Activated CD8-positive, alpha-beta memory T cell treated with anti-CD3 and anti-CD28 coated beads, Interleukin-2, amount 50 U/mL, for 4 hours (primary cell): ENCODE results near the gene ZDHHC14.
A peak's percentile ranks its signal among the peaks of the same experiment; 100 is the strongest.

Experiments
- DNase-seq: peaks from one replicate; pipeline ENCODE4 v3.0.0-alpha.2; 2020

Gene ZDHHC14

GRCh38 chr6:157632821-157633220 lies 251.8 kb downstream of the ZDHHC14 start:
- DNase-seq: no peak

DNA sequence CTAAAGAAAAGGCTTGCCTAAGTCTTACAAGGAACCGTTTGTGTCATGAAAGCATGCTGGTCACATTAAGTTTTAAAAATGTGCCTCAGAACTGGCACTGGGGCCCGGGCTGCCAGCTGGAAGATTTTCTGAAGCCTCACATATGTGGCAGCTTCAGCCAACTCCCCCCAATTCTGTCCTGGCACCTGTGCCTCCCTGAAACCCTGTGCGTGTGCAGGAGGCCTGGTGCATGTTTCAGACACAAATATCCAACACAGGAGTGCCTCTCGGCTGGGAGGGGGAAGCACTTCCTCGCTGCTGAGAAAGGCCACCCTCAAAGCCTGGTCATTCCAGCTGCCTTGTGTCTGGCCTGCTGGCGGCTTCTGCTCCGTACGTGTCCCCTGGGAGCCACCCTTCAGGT lies 253.6 kb downstream of the ZDHHC14 start:
- no peak for DNase-seq

DNA sequence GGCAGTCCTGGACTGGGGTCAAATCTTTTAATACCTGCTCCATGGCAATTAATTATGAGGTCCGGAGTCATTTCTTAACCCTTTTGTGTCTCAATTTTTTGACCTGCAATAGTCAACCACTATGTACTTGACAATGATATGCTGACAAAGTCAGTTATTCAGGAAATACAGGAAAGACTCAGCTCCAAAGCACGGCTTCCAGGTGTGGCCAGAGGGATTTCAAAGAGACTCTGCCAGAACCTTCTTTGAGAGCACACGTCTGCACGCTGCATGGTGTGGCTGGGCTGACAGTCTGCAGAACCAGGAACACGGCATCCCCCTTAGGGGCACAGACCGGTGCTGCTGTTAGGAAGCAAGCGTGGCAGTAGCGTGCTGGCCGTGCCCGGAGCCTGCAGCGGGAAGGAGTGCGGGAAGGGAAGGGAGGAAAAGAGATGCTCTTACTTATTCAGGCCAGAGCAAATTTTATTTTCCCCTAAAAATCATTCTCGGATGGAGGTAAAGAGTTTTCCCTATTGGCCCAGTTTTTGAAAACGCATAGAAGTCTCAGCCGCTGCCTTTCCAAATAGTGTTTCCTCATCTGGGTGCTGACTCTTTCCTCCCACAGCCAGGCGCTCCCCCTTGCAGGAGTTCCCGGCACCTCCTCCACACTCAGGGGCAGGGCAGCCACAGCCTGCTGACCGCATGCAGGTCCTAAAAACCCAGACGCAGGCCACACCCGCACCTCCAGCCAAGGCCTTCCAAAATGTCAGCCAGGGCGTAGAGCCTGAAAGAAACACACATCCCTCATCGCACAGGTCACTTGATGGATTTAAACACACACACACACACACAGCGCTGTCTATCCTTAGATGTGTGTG lies 254.6 kb downstream of the ZDHHC14 start:
- no peak for DNase-seq

- no peak for DNase-seq
Measured at GRCh38 chr6:157637516-157637915, 256.5 kb downstream of the ZDHHC14 start.

GRCh38 chr6:157637941-157638662 lies 257.1 kb downstream of the ZDHHC14 start:
- no peak for DNase-seq

DNA sequence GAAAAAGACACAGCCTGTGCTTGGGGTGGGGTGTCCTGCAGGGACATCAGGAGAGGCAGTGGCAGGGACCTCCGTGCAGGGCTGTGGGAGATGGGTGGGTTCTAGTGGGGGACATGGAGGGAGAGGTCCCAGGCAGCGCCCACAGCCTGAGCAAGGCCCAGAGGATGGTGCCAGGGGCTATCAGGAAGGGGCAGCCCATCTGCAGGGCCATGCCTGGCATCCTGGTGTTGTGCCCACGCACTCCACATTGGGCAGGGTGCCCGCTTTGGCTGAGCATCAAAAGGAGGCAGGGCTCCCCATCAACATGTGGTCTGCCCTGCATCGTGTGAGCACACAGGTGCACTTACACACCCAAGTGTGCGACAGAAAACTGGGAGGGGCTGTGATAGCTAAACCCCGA lies 257.8 kb downstream of the ZDHHC14 start:
- DNase-seq: no peak

DNA sequence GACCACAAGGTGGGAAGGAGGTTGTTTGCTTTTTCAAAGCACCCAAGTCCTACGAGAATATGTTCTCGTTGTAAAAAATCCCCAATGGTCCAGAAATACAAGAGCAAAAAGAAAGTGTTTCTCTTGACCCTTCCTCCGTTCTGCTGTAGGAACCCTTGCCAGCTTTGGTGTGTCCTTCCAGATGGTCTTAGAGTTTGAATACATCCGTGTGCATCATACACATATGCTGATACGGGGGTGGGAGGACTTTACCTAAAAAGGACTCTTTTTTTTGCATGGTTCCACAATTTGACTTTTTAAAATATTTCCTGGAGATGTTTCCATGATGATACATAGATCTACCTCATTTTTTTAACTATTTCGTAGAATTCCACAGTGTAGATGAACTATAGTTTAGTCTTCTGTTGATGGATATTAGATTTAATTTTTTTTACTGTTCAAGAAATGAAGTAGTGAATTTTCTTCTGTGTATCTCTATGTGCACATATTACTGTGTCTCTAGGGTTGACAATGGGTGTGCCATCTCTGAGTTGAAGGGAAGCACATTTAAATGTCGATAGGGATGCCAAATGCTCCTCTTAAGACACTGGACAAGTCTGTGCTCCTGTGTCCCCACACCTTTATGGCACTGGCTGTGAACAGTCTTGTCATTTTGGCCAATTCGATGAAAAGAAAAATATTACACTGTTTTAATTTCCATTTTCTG lies 259.9 kb downstream of the ZDHHC14 start:
- DNase-seq: no peak

DNA sequence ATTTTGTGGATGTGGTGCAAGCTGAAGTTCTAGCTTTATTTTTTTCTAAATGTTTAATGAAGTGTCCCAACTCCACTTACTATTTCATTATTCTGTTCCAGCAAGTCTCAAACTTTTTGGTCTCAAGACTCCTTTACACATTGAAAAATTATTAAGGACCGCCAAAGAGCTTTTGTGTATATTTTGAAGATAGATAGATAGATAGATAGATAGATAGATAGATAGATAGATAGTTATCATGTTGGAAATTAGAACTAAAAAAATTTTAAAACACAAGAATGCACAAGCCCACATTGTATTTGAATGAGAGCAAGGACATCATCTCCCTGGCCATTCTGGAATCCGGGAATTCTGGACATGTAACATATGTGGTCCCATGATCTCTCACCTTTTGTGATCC lies 260.8 kb downstream of the ZDHHC14 start:
- no peak for DNase-seq

DNA sequence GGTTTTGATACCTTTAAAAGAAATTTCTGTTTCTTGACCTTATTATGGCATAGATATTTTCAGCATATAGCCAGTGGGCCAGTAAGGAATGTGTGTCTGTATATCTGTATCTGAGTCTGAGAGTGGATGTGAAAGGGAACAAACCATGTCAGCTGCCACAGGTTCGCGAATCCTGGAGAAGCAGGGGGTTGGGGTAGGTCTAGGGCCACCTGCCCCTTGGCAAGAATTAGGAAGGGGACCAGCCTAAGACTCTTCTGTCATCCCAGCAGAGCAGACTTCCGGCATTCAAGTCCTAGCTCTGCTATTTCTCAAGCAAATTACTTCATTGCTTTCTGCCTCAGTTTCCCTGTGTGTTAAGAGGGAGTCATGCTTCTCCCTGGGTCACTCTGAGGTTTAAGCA lies 261.7 kb downstream of the ZDHHC14 start:
- DNase-seq: no peak

DNA sequence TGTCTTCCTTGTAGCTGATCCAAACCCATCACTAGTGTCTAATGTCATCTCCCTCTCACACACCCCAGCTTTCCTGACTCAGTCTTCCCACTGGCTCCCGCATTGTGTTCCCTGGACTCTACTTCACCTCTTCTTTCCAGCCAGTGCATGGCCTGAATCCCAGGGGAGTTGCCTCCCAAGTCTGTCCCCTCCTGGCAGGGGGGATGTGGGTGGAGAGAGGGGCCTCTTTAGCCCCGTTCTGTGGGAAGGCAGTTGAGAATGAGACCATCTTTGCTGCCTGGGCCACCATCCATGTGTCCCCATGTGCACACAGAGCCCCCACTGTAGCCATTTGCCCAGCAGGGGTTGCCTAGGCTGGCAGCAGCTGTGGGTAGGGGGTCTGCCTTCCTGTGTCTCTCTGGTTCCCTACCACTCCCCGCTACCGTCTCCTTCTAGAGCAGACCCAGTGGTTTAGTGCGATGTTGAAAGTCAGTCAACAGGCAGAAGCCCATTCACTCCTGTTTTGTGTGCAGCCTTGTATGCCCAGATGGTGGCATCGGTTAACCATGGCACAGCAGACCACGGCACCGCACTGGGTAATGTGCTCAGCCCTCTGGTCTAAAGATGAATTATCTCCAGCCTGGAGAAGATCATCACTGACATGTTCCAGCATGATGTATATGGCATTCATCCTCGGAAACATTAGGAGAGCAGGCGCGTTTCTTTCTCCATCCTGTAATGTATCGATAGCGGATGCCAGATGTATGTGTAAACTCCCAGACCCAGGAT lies 263.2 kb downstream of the ZDHHC14 start:
- DNase-seq: peak; percentile 49

GRCh38 chr6:157645201-157645795 lies 264.3 kb downstream of the ZDHHC14 start:
- no peak for DNase-seq

DNA sequence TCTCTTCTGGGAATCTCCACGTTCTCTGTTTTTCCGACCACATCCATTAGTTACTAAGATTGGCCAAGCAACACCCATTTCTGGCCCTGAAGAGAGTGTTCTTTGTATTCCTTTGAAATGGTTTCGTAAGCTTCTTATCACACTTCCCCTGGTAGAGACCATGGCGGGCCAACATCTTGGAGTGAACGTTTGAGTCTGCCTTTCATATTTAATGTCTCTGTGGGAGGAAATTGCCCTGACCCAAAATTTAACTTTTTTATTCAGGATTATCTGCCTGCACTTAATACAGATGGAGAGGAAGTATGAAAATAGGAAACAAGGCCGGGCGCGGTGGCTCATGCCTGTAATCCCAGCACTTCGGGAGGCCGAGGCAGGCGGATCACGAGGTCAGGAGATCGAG lies 265.0 kb downstream of the ZDHHC14 start:
- no peak for DNase-seq

DNA sequence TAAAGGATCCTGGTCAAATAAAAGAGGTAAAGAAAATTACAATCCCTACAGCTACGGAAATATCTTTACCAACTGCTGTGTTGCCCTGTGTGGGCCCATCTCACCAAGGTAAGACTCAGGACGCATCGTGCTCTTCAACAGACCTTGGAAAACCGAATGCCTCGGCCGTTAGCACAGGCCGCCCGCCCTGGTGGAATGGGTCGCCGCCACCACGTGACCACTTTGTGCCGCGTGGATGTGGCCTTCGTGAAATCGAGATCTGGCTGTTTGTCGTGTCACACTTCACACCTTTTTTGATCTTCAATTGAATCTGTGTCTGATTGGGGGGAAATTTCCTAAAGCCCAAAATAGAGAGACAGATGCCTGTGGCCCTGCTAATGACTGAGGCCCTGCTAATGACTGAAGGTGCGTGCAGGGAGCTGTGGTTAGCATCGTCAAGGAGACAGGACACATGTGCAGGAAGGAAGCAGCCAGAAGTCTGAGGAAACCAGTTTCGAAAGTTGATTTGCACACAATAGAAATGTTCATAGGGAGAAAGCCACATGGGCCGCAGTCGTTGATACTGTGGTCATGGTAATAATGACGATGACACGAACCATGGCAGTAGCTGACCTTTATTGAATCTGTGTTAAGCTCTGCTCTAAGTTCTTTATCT lies 266.4 kb downstream of the ZDHHC14 start:
- DNase-seq: no peak

DNA sequence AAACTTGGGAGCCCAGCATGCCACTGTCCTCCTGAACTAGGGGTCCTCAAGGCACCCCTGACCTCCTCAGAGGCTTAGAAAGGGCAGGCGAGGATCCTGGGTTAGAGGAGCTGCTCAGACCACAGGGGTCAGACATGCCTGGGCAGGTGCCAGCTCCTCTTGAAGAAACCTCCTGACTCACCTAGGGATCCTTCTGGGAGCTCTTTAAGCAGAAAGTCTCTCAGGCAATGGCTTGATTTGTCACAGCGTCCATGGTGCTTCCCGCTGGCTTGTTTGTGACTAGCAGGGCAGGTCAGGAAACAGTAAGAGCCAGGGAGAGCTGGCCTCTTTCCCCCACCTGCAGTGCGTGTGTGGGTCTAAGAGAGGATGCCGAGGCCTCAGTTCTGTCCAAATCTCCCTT lies 267.6 kb downstream of the ZDHHC14 start:
- no peak for DNase-seq

- no peak for DNase-seq
Measured at GRCh38 chr6:157649311-157650260, 268.6 kb downstream of the ZDHHC14 start.

DNA sequence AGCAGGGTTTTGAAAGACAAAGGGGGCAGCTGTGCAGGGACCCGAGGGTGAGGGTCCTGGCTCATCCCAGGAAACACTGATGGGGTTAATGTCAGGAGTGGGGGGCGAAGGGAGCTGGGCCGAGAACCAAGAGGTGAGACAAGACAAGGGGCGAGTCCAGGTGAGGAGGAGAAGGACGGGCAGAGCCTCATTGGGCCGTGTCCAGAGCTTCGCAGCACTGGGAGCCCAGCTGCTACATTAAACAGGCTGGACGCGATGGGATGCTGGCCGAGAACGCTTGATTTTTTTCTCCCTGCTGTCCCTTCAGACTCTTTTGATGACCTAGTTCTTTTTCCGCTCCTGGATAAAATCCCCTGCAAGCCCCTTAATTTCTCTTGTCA lies 269.3 kb downstream of the ZDHHC14 start:
- DNase-seq: no peak

DNA sequence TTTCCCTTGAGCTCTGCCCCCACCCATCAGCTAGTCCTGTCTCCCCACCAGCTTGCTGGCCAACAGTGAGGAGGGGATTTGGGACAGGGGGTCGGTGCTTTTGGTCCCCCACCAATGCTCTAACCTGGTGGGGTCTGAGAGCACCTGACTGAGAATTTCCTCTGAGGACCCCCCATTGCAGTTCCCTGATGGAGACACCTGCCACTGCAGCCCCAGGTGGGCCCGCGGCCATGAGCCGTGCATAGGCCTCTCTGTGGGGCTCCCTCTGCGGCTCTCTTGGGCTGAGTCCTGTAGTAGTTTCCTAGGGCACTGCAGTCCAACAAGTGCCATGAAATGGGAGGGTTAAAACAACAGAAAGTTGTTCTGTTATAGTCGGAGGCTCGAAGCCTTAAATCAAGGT lies 269.8 kb downstream of the ZDHHC14 start:
- DNase-seq: no peak

DNA sequence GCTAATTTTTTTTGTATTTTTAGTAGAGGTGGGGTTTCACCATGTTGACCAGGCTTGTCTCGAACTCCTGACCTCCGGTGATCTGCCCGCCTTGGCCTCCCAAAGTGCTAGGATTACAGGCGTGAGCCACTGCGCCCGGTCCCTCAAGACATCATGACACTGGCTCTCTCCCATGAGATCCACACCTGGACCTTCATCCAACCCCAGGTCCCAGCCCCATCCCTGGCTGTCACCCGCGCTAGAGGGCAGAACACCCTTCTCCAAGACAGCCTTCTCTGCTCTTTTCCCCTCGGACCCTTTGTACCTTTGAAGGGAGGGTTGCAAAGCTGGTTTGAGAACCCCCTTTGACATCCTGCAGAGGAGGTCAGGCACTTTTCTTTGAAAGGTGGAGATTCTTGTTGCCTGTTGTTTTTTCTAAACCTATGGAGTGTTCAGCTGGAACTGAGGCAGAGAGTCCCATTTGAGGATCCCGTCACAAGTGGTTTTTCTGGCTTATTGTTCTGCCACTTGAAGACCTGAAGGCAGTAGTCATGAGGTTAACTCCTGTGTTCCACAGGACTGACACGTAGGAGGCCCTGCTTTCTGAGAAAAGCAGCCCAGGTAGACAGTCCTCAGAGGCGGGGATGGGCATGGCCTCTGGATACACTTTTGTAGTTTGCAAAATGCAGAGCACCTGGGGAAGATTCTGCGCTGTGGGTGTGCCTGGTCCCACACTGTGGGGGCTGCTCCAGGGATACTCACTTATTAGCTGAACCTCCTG lies 270.9 kb downstream of the ZDHHC14 start:
- no peak for DNase-seq

GRCh38 chr6:157652601-157653363 lies 271.8 kb downstream of the ZDHHC14 start:
- DNase-seq: no peak
